Cardiac septum (tissue), 1 donor: ENCODE results near the gene CDKL4. TPM values are rescaled to one million over a fixed set of nuclear protein-coding genes. Genes with fewer than 3 reads are reported as not detected.

Experiments used
- total RNA-seq: library from RNA; stranded (reverse); fragmentation: NEBNext Ultra II Directional; extraction: Animal tissue kit (Norgen Biotek cat#: 25700); gene quantifications from one replicate; pipeline ENCODE4 v1.2.1, GENCODE V29; 2021
- donor health status: DM: no; HTN: no; CAD: no.

CDKL4 gene
- total RNA-seq, 1 donor from 2014 or later, result 0.35 TPM

Other genes starting within 250 kb of the CDKL4 start
- gene SOS1, start 122.9 kb downstream of the CDKL4 start, total RNA-seq, result 27.3 TPM
- 40.0 TPM for gene MAP4K3, start 193.3 kb upstream of the CDKL4 start, total RNA-seq